ENCODE results near the gene FUT7. TPM values are rescaled to one million over a fixed set of nuclear protein-coding genes. Genes with fewer than 3 reads are reported as not detected.
A peak's percentile ranks its signal among the peaks of the same experiment; 100 is the strongest.

FUT7 gene
- total and polyA plus RNA-seq, 2 of the 13 experiments (the other 11 are each of a cell fraction or from before 2014, with no cell fraction given) = 0.05 TPM; not detected in 1

DNA sequence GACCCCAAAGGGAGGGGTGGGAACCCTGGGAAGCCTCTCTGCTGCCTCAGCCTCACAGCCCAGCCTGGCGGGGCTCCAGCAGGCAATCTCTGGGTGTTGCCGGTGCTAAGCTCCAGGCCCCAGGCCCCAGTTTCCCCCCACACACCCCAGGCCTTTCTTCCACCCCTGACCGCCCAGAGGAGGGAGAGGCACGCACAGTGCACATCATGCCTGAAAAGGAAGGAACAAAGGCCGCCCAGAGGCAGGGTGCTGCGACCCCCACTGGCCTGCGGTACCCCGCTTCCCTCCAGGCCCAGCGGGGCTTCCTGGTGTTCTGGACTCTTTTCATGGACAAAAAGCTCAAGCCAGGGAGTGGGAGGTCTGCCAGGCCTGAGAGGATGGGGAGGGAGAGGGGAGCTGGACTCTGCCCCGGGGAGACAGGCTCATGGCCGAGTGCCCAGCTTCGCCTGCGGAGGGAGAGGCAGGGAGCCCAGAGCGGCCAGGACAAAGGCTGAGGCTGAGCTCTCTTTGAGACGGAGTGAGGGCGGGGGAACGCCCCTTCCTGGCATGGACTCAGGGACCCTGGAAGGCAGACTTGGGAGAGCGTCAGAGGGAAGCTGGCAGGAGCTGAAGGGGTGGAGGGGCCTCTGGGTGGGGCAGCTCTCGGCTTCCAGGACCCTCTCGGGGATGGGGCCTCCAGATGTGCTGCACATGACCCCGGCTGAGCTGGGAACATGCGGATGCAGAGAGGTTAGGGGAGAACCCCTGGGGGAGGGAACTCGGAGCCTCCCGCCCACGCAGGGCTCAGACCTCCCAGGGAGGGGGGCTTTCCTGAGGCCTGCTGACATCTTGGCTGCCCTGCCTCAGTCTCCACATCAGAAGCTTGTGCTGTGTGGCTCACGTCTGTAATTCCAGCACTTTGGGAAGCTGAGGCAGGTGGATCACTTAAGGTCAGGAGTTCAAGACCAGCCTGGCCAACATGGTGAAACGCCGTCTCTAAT lies 23.8 kb upstream of the FUT7 start (continued):
- TF ChIP-seq ZNF180 (CRISPR knock-in tag; IDR thresholded peaks at IDR 0.05; ENCODE audit: borderline replicate concordance, low read depth) (no peak), ZNF430 (CRISPR knock-in tag; IDR thresholded peaks at IDR 0.05) (peak; percentile 88; the same call in 1 of the 2 replicates), SMAD1 (CRISPR knock-in tag; IDR thresholded peaks at IDR 0.05; ENCODE audit: borderline replicate concordance, low read depth) (no peak; the same call in 1 of the 2 replicates), SSRP1 (CRISPR knock-in tag; IDR thresholded peaks at IDR 0.05) (peak; percentile 52; the same call in 1 of the 2 replicates), ZNF691 (CRISPR knock-in tag; IDR thresholded peaks at IDR 0.05; ENCODE audit: borderline replicate concordance, low read depth) (no peak), KLF16 (CRISPR knock-in tag; IDR thresholded peaks at IDR 0.05) (no peak), PAF1 (CRISPR knock-in tag; IDR thresholded peaks at IDR 0.05) (no peak), RBFOX2 (IDR thresholded peaks at IDR 0.05; ENCODE audit: low read depth, low read length) (peak; percentile 53), GFI1 (CRISPR knock-in tag; IDR thresholded peaks at IDR 0.05; ENCODE audit: borderline replicate concordance) (no peak), ZNF407 (CRISPR knock-in tag; IDR thresholded peaks at IDR 0.05; ENCODE audit: not compliant biosample characterization) (no peak), MXD4 (CRISPR knock-in tag; IDR thresholded peaks at IDR 0.05) (no peak), ZNF263 (CRISPR knock-in tag; IDR thresholded peaks at IDR 0.05) (0 out of 2 replicates have a peak, but pooled peaks have one; percentile 4), ZNF138 (CRISPR knock-in tag; IDR thresholded peaks at IDR 0.05; ENCODE audit: low read depth) (0 out of 2 replicates have a peak, but pooled peaks have one; percentile 67), SATB2 (CRISPR knock-in tag; IDR thresholded peaks at IDR 0.05) (no peak), EHMT2 (IDR thresholded peaks at IDR 0.05; ENCODE audit: borderline replicate concordance, low read depth, low read length) (no peak), ZNF589 (CRISPR knock-in tag; conservative IDR thresholded peaks at IDR 0.05) (no peak)
- TF ChIP-seq, protein P1, sequence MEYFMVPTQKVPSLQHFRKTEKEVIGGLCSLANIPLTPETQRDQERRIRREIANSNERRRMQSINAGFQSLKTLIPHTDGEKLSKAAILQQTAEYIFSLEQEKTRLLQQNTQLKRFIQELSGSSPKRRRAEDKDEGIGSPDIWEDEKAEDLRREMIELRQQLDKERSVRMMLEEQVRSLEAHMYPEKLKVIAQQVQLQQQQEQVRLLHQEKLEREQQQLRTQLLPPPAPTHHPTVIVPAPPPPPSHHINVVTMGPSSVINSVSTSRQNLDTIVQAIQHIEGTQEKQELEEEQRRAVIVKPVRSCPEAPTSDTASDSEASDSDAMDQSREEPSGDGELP (IDR thresholded peaks at IDR 0.05; ENCODE audit: borderline replicate concordance, low read depth) = no peak
